Suprapubic skin (tissue), 3 donors: ENCODE data around the gene CKLF.

ENCODE experiments used
- POLR2A ChIP-seq, 2 donors: fragments of 450-650 bp; IDR thresholded peaks; one replicate each; pipeline ENCODE4 v1.6.1; 2017; ENCODE audit warnings: antibody characterized with exemption in 2 of 2, mild to moderate bottlenecking in 2 of 2, moderate library complexity in 2 of 2
- TF ChIP-seq, protein P1 (sequence below), 2 donors: fragments of 200-600 bp in 1 of 2; fragments of 450-650 bp in 1 of 2; sonication (generic) in 1 of 2; IDR thresholded peaks; one replicate each; pipeline ENCODE4 v1.5.1; 2016 to 2019; ENCODE audit warnings: antibody characterized with exemption in 2 of 2, mild to moderate bottlenecking in 1 of 2, moderate library complexity in 1 of 2

DNA sequence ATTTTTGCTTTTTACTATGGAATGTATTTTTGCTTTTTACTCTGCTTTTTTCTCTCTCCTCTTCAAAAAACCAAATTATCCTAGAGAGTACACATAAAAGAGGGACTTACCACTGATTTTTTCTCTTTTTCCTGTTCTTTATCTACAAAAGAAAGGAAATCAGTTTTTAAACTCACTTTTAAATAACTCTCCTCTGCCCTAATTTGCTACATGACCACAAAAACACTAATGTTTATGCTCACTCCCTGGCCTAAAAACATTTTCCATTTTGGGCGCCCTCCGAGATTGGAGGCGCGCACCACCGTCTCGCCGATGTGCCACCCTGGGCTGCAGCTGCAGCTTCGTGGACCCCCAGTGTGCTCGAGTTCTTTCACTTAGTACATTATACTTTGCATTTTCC is 3.5 kb upstream of the CKLF start:
- TF ChIP-seq, protein P1, sequence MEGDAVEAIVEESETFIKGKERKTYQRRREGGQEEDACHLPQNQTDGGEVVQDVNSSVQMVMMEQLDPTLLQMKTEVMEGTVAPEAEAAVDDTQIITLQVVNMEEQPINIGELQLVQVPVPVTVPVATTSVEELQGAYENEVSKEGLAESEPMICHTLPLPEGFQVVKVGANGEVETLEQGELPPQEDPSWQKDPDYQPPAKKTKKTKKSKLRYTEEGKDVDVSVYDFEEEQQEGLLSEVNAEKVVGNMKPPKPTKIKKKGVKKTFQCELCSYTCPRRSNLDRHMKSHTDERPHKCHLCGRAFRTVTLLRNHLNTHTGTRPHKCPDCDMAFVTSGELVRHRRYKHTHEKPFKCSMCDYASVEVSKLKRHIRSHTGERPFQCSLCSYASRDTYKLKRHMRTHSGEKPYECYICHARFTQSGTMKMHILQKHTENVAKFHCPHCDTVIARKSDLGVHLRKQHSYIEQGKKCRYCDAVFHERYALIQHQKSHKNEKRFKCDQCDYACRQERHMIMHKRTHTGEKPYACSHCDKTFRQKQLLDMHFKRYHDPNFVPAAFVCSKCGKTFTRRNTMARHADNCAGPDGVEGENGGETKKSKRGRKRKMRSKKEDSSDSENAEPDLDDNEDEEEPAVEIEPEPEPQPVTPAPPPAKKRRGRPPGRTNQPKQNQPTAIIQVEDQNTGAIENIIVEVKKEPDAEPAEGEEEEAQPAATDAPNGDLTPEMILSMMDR (IDR thresholded peaks at IDR 0.05), result no peak
- no peak for TF ChIP-seq POLR2A (IDR thresholded peaks at IDR 0.05)
